Measurements from ENCODE around the gene METTL16. TPM values are rescaled to one million over a fixed set of nuclear protein-coding genes. Genes with fewer than 3 reads are reported as not detected.
"Not testable (repeated sequence)": the region's sequence is repeated elsewhere in the genome, so short reads cannot be mapped to it uniquely, and the experiment has no call there.

Gene METTL16
- total and polyA plus RNA-seq, 4 experiments from 2014 or later = 7.5 to 51.8 (median 39.5) TPM

DNA sequence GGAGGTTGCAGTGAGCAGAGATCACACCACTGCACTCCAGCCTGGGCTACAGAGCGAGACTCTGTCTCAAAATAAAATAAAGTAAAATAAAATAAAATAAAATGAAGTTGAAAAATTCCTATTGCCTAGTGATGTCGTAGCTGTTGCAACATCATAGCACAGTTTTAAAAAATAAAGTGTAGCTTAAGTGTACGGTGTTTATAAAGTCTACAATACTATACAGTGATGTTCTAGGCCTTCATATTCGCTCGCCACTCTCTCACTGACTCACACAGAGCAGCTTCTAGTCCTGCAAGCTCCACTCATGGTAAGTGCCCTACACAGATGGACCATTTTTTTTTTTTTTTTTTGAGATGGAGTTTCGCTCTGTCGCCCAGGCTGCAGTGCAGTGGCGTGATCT lies 67.3 kb downstream of the METTL16 start:
- ChIA-PET CTCF (ENCODE audit: partially characterized antibody) (no interaction called here), POLR2A (ENCODE audit: partially characterized antibody) (interaction anchor here (1.5 kb wide), 1 partner anchor 108 kb away, joined by 3 read pairs; the partner anchor contains the start of gene TSR1)
- no peak overlapping the region for H3K27ac ChIP-seq (ENCODE audit: low read depth, low read length)
- no peak for DNase-seq
- peaks cover 0 to 5% (median 3%) of the 10 kb centered on the region in 4 donors for H3K4me1 Mint-ChIP-seq
- intact Hi-C loops (cut with micrococcal nuclease) = no loop called here
- H3K27me3 ChIP-seq (ENCODE audit: insufficient read depth, low read length) = no peaks in the 10 kb centered on the region
- peaks cover 6% of the 10 kb centered on the region for H3K36me3 ChIP-seq (ENCODE audit: insufficient read depth, low read length)
- no peak overlapping the region for H3K4me3 ChIP-seq (ENCODE audit: low read length in 2 of 2)
- H3K27ac Mint-ChIP-seq = no peak overlapping the region
- H3K4me3 Mint-ChIP-seq = no peak overlapping the region
- peaks cover 0 to 6% (median 1%) of the 10 kb centered on the region in 8 donors for H3K9me3 Mint-ChIP-seq
- H3K27me3 Mint-ChIP-seq = no peaks in the 10 kb centered on the region
- no peaks in the 10 kb centered on the region for H3K4me1 ChIP-seq (ENCODE audit: insufficient read depth, low read length)
- H3K36me3 Mint-ChIP-seq = peaks cover 25 to 35% of the 10 kb centered on the region in 2 donors
- H3K9me3 ChIP-seq (ENCODE audit: control insufficient read depth in 1 of 2, low read length in 2 of 2) = no peaks in the 10 kb centered on the region

DNA sequence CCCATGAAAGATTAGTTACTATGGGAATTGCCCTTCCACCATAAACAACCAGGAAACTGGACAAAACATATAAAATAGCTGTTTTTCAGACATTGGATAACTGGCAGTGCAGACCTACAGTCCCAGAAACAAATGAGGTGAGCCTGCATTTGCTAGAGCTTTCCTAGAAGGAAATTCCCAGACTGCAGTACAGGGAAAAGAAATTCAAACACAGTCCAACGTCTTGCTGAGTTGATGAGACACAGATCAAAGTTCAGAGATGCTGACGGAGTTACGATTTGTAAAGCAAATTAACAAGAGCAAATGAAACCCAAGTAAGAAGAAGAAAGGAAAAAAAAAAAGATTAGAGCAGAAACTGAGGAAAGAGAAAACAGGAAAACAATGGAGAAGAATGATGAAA lies 69.5 kb downstream of the METTL16 start:
- Mint-ChIP-seq H3K36me3 (peaks cover 33 to 49% of the 10 kb centered on the region in 2 donors), H3K27me3 (no peaks in the 10 kb centered on the region), H3K4me3 (no peak overlapping the region), H3K27ac (peak overlapping the region in 3 of 7 donors; percentile 5 to 69 (median 28)), H3K9me3 (peaks cover 0 to 6% (median 1%) of the 10 kb centered on the region in 8 donors), H3K4me1 (peaks cover 0 to 5% (median 3%) of the 10 kb centered on the region in 4 donors)
- POLR2A ChIA-PET (ENCODE audit: partially characterized antibody) = no interaction called here
- Histone ChIP-seq H3K4me1 (ENCODE audit: insufficient read depth, low read length) (no peaks in the 10 kb centered on the region), H3K27ac (ENCODE audit: low read depth, low read length) (no peak overlapping the region), H3K4me3 (ENCODE audit: low read length in 2 of 2) (no peak overlapping the region), H3K9me3 (ENCODE audit: control insufficient read depth in 1 of 2, low read length in 2 of 2) (no peaks in the 10 kb centered on the region), H3K36me3 (ENCODE audit: insufficient read depth, low read length) (peaks cover 22% of the 10 kb centered on the region), H3K27me3 (ENCODE audit: insufficient read depth, low read length) (no peaks in the 10 kb centered on the region)
- intact Hi-C loops (cut with micrococcal nuclease) = no loop called here
- no peak for DNase-seq
- CTCF ChIA-PET (ENCODE audit: partially characterized antibody) = no interaction called here

DNA sequence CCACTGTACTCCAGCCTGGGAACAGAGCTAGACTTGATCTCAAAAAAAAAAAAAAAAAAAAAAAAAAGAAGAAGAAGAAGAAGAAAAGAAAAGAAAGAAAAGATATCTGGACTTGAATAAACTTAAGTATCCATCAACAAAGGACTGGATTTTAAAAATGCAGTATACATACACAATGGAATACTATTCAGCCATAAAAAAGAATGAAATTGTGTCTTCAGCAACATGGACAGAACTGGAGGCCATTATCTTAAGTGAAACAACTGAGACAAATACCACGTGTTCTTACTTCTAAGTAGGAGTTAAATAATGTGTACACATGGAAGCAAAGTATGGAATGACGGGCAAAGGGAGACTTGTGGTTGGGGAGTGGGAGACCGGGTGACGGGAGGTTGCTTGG lies 70.8 kb downstream of the METTL16 start:
- Mint-ChIP-seq H3K36me3 (peaks cover 35 to 54% of the 10 kb centered on the region in 2 donors), H3K4me3 (no peak overlapping the region), H3K27ac (no peak overlapping the region), H3K9me3 (peaks cover 0 to 4% (median under 1%) of the 10 kb centered on the region in 8 donors), H3K27me3 (no peaks in the 10 kb centered on the region), H3K4me1 (peaks cover 0 to 5% (median 3%) of the 10 kb centered on the region in 4 donors)
- ChIA-PET POLR2A (ENCODE audit: partially characterized antibody) (no interaction called here), CTCF (ENCODE audit: partially characterized antibody) (interaction anchor here (0.6 kb wide), 1 partner anchor 13 kb away, joined by 3 read pairs; no protein-coding TSS in a partner anchor)
- intact Hi-C loops (cut with micrococcal nuclease) = no loop called here
- Histone ChIP-seq H3K36me3 (ENCODE audit: insufficient read depth, low read length) (peaks cover 31% of the 10 kb centered on the region), H3K27me3 (ENCODE audit: insufficient read depth, low read length) (no peaks in the 10 kb centered on the region), H3K9me3 (ENCODE audit: control insufficient read depth in 1 of 2, low read length in 2 of 2) (no peaks in the 10 kb centered on the region), H3K27ac (ENCODE audit: low read depth, low read length) (no peak overlapping the region), H3K4me1 (ENCODE audit: insufficient read depth, low read length) (no peaks in the 10 kb centered on the region), H3K4me3 (ENCODE audit: low read length in 2 of 2) (no peak overlapping the region)
- no peak for DNase-seq

DNA sequence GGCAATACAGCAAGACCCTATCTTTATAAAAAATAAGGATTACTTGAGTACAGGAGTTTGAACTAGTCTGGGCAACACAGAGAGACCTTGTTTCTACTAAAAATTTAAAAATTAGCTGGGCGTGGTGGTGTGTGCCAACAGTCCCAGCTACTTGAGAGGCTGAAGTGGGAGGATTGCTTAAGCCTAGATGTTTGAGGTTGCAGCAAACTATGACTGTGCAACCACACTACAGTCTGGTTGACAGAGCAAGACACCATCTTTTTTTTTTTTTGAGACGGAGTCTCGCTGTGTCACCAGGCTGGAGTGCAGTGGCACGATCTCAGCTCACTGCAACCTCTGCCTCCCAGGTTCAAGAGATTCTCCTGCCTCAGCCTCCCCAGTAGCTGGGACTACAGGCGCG lies 71.7 kb downstream of the METTL16 start:
- H3K4me3 Mint-ChIP-seq; H3K27ac ChIP-seq (ENCODE audit: low read depth, low read length); H3K9me3 ChIP-seq (ENCODE audit: control insufficient read depth in 1 of 2, low read length in 2 of 2); POLR2A ChIA-PET (ENCODE audit: partially characterized antibody); H3K27me3 ChIP-seq (ENCODE audit: insufficient read depth, low read length); H3K27ac Mint-ChIP-seq; H3K4me1 ChIP-seq (ENCODE audit: insufficient read depth, low read length); H3K27me3 Mint-ChIP-seq; H3K4me3 ChIP-seq (ENCODE audit: low read length in 2 of 2); intact Hi-C loops (cut with micrococcal nuclease); DNase-seq; H3K9me3 Mint-ChIP-seq; H3K4me1 Mint-ChIP-seq: not testable (repeated sequence)
- peaks cover 35 to 58% of the 10 kb centered on the region in 2 donors for H3K36me3 Mint-ChIP-seq
- H3K36me3 ChIP-seq (ENCODE audit: insufficient read depth, low read length) = peaks cover 33% of the 10 kb centered on the region
- CTCF ChIA-PET (ENCODE audit: partially characterized antibody) = interaction anchor here (3.5 kb wide), 1 partner anchor 58 kb away, joined by 10 read pairs; no protein-coding TSS in a partner anchor

DNA sequence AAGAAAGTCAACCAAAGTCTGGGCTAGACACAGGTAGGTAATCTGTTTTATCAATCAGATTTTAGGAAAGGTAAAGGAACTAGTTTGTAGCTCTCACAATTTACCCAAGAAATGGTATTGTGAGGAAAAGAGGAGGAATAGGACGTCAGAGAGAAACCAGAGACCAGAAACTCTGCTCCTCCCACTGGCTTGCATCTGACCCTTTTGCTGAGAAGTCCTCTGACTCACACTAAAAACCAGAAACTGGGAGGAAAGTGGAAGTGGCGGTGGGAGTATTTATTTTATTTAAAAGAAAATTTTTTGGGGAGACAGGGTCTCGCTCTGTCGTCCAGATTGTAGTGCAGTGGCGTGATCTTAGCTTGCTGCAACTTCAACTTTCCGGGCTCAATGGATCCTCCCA lies 72.9 kb downstream of the METTL16 start:
- POLR2A ChIA-PET (ENCODE audit: partially characterized antibody) = no interaction called here
- peaks cover 35% of the 10 kb centered on the region for H3K36me3 ChIP-seq (ENCODE audit: insufficient read depth, low read length)
- no peak overlapping the region for H3K27ac ChIP-seq (ENCODE audit: low read depth, low read length)
- Mint-ChIP-seq H3K4me3 (no peak overlapping the region), H3K36me3 (peaks cover 40 to 64% of the 10 kb centered on the region in 2 donors), H3K27ac (peak overlapping the region in 1 of 7 donors; percentile 12), H3K27me3 (no peaks in the 10 kb centered on the region), H3K4me1 (peaks cover 0 to 4% (median 2%) of the 10 kb centered on the region in 4 donors), H3K9me3 (no peaks in the 10 kb centered on the region)
- no peak for DNase-seq
- H3K4me1 ChIP-seq (ENCODE audit: insufficient read depth, low read length) = no peaks in the 10 kb centered on the region
- CTCF ChIA-PET (ENCODE audit: partially characterized antibody) = interaction anchor here (2.1 to 3.5 kb wide), 2 partner anchors 23 to 57 kb away, joined by 7 to 10 read pairs; no protein-coding TSS in a partner anchor
- no peaks in the 10 kb centered on the region for H3K27me3 ChIP-seq (ENCODE audit: insufficient read depth, low read length)
- no peak overlapping the region for H3K4me3 ChIP-seq (ENCODE audit: low read length in 2 of 2)
- intact Hi-C loops (cut with micrococcal nuclease) = no loop called here
- H3K9me3 ChIP-seq (ENCODE audit: control insufficient read depth in 1 of 2, low read length in 2 of 2) = no peaks in the 10 kb centered on the region

DNA sequence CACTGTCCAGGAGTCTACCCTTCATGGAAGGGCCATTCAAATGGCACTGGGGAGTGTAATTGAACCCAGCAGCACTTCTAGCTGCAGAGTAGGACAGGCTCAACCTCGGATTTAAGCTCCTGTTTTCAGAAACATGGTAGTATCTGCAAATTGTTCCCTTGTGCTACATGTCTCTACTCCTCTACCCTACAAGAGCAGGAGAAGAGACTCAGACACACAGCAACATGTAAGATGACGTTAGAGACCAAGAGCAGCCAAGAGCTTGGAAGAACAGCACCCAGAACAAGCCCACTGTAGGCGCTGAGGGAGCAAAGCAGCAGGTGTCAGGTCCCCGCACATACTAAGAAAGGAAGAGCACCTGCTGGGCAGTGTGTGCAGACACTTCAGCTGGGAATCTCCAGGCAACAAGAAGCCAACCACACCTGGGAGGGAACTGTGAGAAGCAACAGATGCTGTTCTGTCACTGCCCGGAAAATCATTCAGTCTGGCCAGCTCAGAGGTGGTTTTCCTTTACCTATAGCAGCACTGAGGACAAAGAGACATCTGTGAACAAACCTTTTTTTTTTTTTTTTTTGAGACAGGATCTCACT lies 75.3 kb downstream of the METTL16 start:
- Histone ChIP-seq H3K4me3 (ENCODE audit: low read length in 2 of 2) (no peak overlapping the region), H3K27me3 (ENCODE audit: insufficient read depth, low read length) (no peaks in the 10 kb centered on the region), H3K9me3 (ENCODE audit: control insufficient read depth in 1 of 2, low read length in 2 of 2) (no peaks in the 10 kb centered on the region), H3K36me3 (ENCODE audit: insufficient read depth, low read length) (peaks cover 41% of the 10 kb centered on the region), H3K4me1 (ENCODE audit: insufficient read depth, low read length) (no peaks in the 10 kb centered on the region), H3K27ac (ENCODE audit: low read depth, low read length) (no peak overlapping the region)
- Mint-ChIP-seq H3K4me3 (no peak overlapping the region), H3K4me1 (no peaks in the 10 kb centered on the region), H3K27ac (peak overlapping the region in 3 of 7 donors; percentile 6 to 69 (median 61)), H3K36me3 (peaks cover 47 to 67% of the 10 kb centered on the region in 2 donors), H3K27me3 (no peaks in the 10 kb centered on the region), H3K9me3 (no peaks in the 10 kb centered on the region)
- intact Hi-C loops (cut with micrococcal nuclease) = no loop called here
- CTCF ChIA-PET (ENCODE audit: partially characterized antibody) = no interaction called here
- no peak for DNase-seq
- POLR2A ChIA-PET (ENCODE audit: partially characterized antibody) = no interaction called here

DNA sequence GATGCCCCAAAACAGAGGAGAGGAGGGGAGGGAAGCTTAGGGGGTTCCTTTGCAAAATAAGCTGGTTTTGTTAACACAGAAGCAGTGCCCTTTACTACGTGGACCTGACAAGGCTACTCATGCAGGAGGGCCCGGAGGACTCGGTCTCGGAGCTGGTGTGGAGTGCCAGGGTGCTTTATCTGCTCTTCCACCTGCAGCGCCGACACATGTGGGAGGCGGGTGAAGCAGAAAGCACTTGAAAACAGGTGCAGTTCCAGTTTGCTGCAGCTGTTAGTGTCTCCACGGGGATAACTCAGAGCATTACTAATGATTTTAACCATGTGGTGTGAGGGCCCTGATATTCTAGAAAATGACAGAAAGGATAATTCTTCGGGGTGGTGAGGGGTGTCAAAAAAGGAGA lies 75.8 kb downstream of the METTL16 start:
- POLR2A ChIA-PET (ENCODE audit: partially characterized antibody) = no interaction called here
- no peak overlapping the region for H3K27ac ChIP-seq (ENCODE audit: low read depth, low read length)
- no peaks in the 10 kb centered on the region for H3K27me3 ChIP-seq (ENCODE audit: insufficient read depth, low read length)
- Mint-ChIP-seq H3K27me3 (no peaks in the 10 kb centered on the region), H3K4me1 (no peaks in the 10 kb centered on the region), H3K4me3 (no peak overlapping the region), H3K27ac (peak overlapping the region in 2 of 7 donors; percentile 6 to 69), H3K9me3 (no peaks in the 10 kb centered on the region), H3K36me3 (peaks cover 42 to 62% of the 10 kb centered on the region in 2 donors)
- intact Hi-C loops (cut with micrococcal nuclease) = no loop called here
- no peak for DNase-seq
- no peaks in the 10 kb centered on the region for H3K9me3 ChIP-seq (ENCODE audit: control insufficient read depth in 1 of 2, low read length in 2 of 2)
- CTCF ChIA-PET (ENCODE audit: partially characterized antibody) = no interaction called here
- peaks cover 35% of the 10 kb centered on the region for H3K36me3 ChIP-seq (ENCODE audit: insufficient read depth, low read length)
- no peak overlapping the region for H3K4me3 ChIP-seq (ENCODE audit: low read length in 2 of 2)
- H3K4me1 ChIP-seq (ENCODE audit: insufficient read depth, low read length) = no peaks in the 10 kb centered on the region

Data from CD4-positive, alpha-beta memory T cell (primary cell).